Endothelial cell of umbilical vein (primary cell): ENCODE data around the gene SPRYD4. TPM values are rescaled to one million over a fixed set of nuclear protein-coding genes. Genes with fewer than 3 reads are reported as not detected.

Experiments
- BruUV-seq: library from RNA; stranded (reverse); fragments of 400-500 nt; replicated peaks from 2 replicates; lab custom pipeline; 2021; lab: Mats Ljungman, UMichigan
- CTCF ChIA-PET: fragments of 300-600, 350-600 bp; sonication (Branson Sonifier 250); formaldehyde crosslinking; loops from one replicate; lab custom pipeline; 2021; ENCODE audit warnings: antibody characterized with exemption, inconsistent platforms; lab: Charles Lee
- POLR2A ChIA-PET: fragments of 300-600, 350-600 bp; sonication (Branson Sonifier 250); formaldehyde crosslinking; loops from one replicate; lab custom pipeline; 2021; ENCODE audit warnings: antibody characterized with exemption, inconsistent platforms; lab: Charles Lee
- DNase-seq: peaks from one replicate; pipeline ENCODE4 v3.0.0-alpha.2; 2011; ENCODE audit warnings: low read depth, low spot score
- FAIRE-seq: peaks from 2 replicates; lab custom pipeline; 2011; peaks lifted over from hg19 to GRCh38; lab: Jason Lieb, UNC
- H2AFZ ChIP-seq: 2 replicates; pipeline ENCODE4 v1.6.0; 2012; ENCODE audit warnings: low read depth, low read length, control low read depth, inconsistent platforms
- H3K27ac ChIP-seq: 2 replicates; pipeline ENCODE4 v1.5.1; 2011; ENCODE audit warnings: low read depth, mild to moderate bottlenecking, control low read depth, low read length, moderate library complexity; ENCODE audit not compliant: insufficient read depth
- H3K27me3 ChIP-seq, 2 experiments: 2 replicates each; pipeline versions ENCODE4 v1.6.0 to v1.6.1; 2011; ENCODE audit warnings: low read length in 2 of 2, mixed read lengths in 1 of 2; ENCODE audit not compliant: control insufficient read depth in 2 of 2, insufficient read depth in 2 of 2
- H3K36me3 ChIP-seq, 2 experiments: 2 replicates in 1 of 2; 3 replicates in 1 of 2; pipeline ENCODE4 v1.5.1; 2011; ENCODE audit warnings: low read length in 2 of 2, mild to moderate bottlenecking in 1 of 2, moderate library complexity in 1 of 2; ENCODE audit not compliant: control insufficient read depth in 2 of 2, insufficient read depth in 2 of 2; ENCODE audit errors: extremely low read depth in 1 of 2
- H3K4me1 ChIP-seq: 3 replicates; pipeline ENCODE4 v1.5.1; 2011; ENCODE audit warnings: mild to moderate bottlenecking, low read length; ENCODE audit not compliant: control insufficient read depth, insufficient read depth; ENCODE audit errors: extremely low read depth
- H3K4me2 ChIP-seq: 2 replicates; pipeline ENCODE4 v1.6.1; 2011; ENCODE audit warnings: low read length, control low read depth, mixed read lengths; ENCODE audit not compliant: insufficient read depth
- H3K4me3 ChIP-seq, 3 experiments: fragments of 200-600 bp in 1 of 3; sonication (generic), shearing (Covaris generic) in 1 of 3; replicated peaks in 1 of 3; 2 replicates each; pipeline ENCODE4 v1.5.1; 2011 to 2016; ENCODE audit warnings: control low read depth in 3 of 3, low read length in 3 of 3, mild to moderate bottlenecking in 2 of 3, inconsistent platforms in 1 of 3, low read depth in 1 of 3, moderate library complexity in 1 of 3; ENCODE audit not compliant: insufficient read depth in 1 of 3
- H3K79me2 ChIP-seq: 2 replicates; pipeline ENCODE4 v1.6.0; 2012; ENCODE audit warnings: low read length, inconsistent platforms; ENCODE audit not compliant: control insufficient read depth, insufficient read depth
- H3K9ac ChIP-seq: replicated peaks from 2 replicates; pipeline ENCODE3; 2011; ENCODE audit warnings: low read length, control low read depth; ENCODE audit not compliant: insufficient read depth; ENCODE audit errors: extremely low read depth
- H3K9me1 ChIP-seq: replicated peaks from 3 replicates; pipeline ENCODE4 v1.6.0; 2011; ENCODE audit warnings: mild to moderate bottlenecking, low read length; ENCODE audit not compliant: control insufficient read depth, insufficient read depth; ENCODE audit errors: extremely low read depth
- H3K9me3 ChIP-seq: replicated peaks from 2 replicates; pipeline ENCODE4 v1.5.1; 2012; ENCODE audit warnings: low read length, inconsistent platforms; ENCODE audit not compliant: control insufficient read depth, insufficient read depth
- H4K20me1 ChIP-seq: replicated peaks from 2 replicates; pipeline ENCODE3; 2011; ENCODE audit warnings: mild to moderate bottlenecking, low read length; ENCODE audit not compliant: control insufficient read depth, insufficient read depth; ENCODE audit errors: extremely low read depth
- EZH2 ChIP-seq: IDR thresholded peaks from 2 replicates; pipeline ENCODE4 v1.6.1; 2012; ENCODE audit warnings: borderline replicate concordance, low read depth, mild to moderate bottlenecking, moderate library complexity, low read length, inconsistent platforms; ENCODE audit not compliant: severe bottlenecking
- FOS ChIP-seq: IDR thresholded peaks from 2 replicates; pipeline ENCODE4 v1.6.1; 2011; ENCODE audit warnings: mild to moderate bottlenecking, low read length, moderate library complexity, borderline replicate concordance; ENCODE audit not compliant: insufficient read depth
- GATA2 ChIP-seq: IDR thresholded peaks from 2 replicates; pipeline ENCODE4 v1.7.0; 2011; ENCODE audit warnings: low read depth, mild to moderate bottlenecking, moderate library complexity, mixed read lengths, low read length; ENCODE audit not compliant: insufficient read length, insufficient read depth
- JUN ChIP-seq: IDR thresholded peaks from 2 replicates; pipeline ENCODE4 v1.6.1; 2011; ENCODE audit warnings: borderline replicate concordance, low read depth; ENCODE audit not compliant: insufficient read length, insufficient read depth
- MYC ChIP-seq: IDR thresholded peaks from one replicate; pipeline ENCODE4 v1.6.1; 2011; ENCODE audit warnings: mild to moderate bottlenecking, low read depth, low read length
- POLR2A ChIP-seq: IDR thresholded peaks from 2 replicates; pipeline ENCODE4 v1.6.1; 2012; ENCODE audit warnings: low read depth, mild to moderate bottlenecking, control low read depth, low read length
- POLR2AphosphoS5 ChIP-seq: IDR thresholded peaks from 2 replicates; pipeline ENCODE4 v1.6.1; 2012; ENCODE audit warnings: low read depth, mild to moderate bottlenecking, control low read depth, low read length, moderate library complexity; ENCODE audit not compliant: insufficient read depth
- dilution Hi-C: fragments of 300-500 bp; cut with MboI; formaldehyde crosslinking; loops from one replicate; pipeline ENCODE4 v1.15.0; 2019; ENCODE audit warnings: low sequenced_read_pairs; ENCODE audit not compliant: extremely low pct_ligation_motif_present
- intact Hi-C: fragments of 100-400 bp; cut with micrococcal nuclease; formaldehyde crosslinking; loops from one replicate; pipeline ENCODE4 v1.10.0; 2022
- polyA plus RNA-seq, 4 experiments: library from polyadenylated mRNA; depleted of rRNA in 3 of 4; stranded (reverse) in 3 of 4; unstranded in 1 of 4; fragments of >200 nt; gene quantifications; 2 replicates each; pipeline versions ENCODE4 v1.2.1 to v1.2.3, GENCODE V29; 2011 to 2012; ENCODE audit warnings: missing spikeins in 1 of 4
- total RNA-seq: library from RNA; stranded (reverse); gene quantifications from 2 replicates; pipeline ENCODE4 v1.2.3, GENCODE V29; 2021
- TF ChIP-seq, protein P1 (sequence below): IDR thresholded peaks from 2 replicates; pipeline ENCODE4 v1.6.1; 2011; ENCODE audit not compliant: insufficient read depth, insufficient read length
- TF ChIP-seq, protein P2 (sequence below), 2 donors: IDR thresholded peaks; 1 replicate in 1 of 2; 2 replicates in 1 of 2; pipeline ENCODE4 v1.5.1; 2011; ENCODE audit warnings: low read length in 2 of 2, mild to moderate bottlenecking in 2 of 2, moderate library complexity in 2 of 2, control low read depth in 1 of 2, inconsistent platforms in 1 of 2, low read depth in 1 of 2; ENCODE audit not compliant: insufficient read depth in 1 of 2; ENCODE audit errors: extremely low read depth in 1 of 2

SPRYD4 gene
- total and polyA plus RNA-seq, 2 donors (not counting 3 experiments of a cell fraction or from before 2014, with no cell fraction given) = 3.4 to 4.0 TPM

DNA sequence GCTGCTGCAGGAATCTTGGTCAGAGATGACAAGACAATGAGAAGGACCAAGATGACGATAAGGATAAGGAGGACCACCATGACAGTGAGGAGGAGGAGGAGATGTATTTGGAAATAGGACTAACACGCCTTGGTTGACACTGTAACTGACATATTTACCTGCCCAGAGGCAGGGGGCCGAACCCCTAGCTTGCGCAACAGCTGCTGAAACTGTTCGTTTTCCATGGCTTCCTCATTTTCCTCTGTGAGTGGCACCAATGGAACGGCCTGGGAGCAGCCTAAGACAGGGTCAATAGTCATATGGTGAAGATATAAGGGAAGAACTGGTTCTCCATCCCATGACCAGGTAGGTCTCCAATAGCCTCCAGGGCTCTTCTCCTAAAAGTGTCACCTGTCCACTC lies 48.0 kb upstream of the SPRYD4 start:
- Histone ChIP-seq H3K9me3 (no peaks in the 10 kb centered on the region), H2AFZ (no peak overlapping the region), H3K9ac (no peak overlapping the region), H3K4me1 (no peaks in the 10 kb centered on the region), H3K27me3 (no peaks in the 10 kb centered on the region), H3K27ac (no peak overlapping the region), H3K36me3 (peaks cover 13 to 21% of the 10 kb centered on the region in 2 experiments), H4K20me1 (no peaks in the 10 kb centered on the region), H3K4me2 (no peak overlapping the region), H3K79me2 (no peaks in the 10 kb centered on the region), H3K9me1 (no peaks in the 10 kb centered on the region), H3K4me3 (no peak overlapping the region)
- intact Hi-C loops = no loop called here
- dilution Hi-C loops = no loop called here
- TF ChIP-seq MYC = no peak
- no peak for TF ChIP-seq FOS
- TF ChIP-seq, protein P1, sequence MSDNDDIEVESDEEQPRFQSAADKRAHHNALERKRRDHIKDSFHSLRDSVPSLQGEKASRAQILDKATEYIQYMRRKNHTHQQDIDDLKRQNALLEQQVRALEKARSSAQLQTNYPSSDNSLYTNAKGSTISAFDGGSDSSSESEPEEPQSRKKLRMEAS = no peak
- TF ChIP-seq POLR2A = no peak
- TF ChIP-seq, protein P2, sequence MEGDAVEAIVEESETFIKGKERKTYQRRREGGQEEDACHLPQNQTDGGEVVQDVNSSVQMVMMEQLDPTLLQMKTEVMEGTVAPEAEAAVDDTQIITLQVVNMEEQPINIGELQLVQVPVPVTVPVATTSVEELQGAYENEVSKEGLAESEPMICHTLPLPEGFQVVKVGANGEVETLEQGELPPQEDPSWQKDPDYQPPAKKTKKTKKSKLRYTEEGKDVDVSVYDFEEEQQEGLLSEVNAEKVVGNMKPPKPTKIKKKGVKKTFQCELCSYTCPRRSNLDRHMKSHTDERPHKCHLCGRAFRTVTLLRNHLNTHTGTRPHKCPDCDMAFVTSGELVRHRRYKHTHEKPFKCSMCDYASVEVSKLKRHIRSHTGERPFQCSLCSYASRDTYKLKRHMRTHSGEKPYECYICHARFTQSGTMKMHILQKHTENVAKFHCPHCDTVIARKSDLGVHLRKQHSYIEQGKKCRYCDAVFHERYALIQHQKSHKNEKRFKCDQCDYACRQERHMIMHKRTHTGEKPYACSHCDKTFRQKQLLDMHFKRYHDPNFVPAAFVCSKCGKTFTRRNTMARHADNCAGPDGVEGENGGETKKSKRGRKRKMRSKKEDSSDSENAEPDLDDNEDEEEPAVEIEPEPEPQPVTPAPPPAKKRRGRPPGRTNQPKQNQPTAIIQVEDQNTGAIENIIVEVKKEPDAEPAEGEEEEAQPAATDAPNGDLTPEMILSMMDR (IDR thresholded peaks at IDR 0.05; ENCODE audit: extremely low read depth in 1 of 2, insufficient read depth in 1 of 2, low read depth in 1 of 2, low read length in 2 of 2) = no peak
- TF ChIP-seq GATA2 = no peak
- BruUV-seq = no TSS peak
- ChIA-PET POLR2A (no interaction called here), CTCF (no interaction called here)
- FAIRE-seq (no peak), DNase-seq (no peak)

DNA sequence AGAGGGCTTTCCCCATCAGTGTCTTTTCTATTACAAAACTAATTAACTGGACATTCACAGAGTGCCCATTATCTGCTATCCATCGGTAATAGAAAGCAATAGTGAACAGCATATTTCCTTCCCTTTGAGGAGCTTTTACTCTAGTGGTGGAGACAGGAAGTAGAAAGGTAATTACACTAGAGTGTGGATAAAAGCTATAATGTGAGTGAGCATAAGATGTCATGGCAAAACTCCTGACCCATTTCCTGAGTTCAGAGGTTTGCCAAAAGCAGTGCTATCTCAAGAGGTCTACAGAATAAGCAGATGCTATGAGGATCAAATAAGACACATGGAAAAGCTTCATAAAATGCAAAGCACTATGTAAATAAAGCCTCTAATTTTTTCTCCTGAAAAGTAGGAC lies 43.2 kb upstream of the SPRYD4 start:
- no peak for TF ChIP-seq EZH2
- no peak for TF ChIP-seq JUN
- TF ChIP-seq, protein P1 = no peak
- no peak for TF ChIP-seq MYC
- no peak for TF ChIP-seq POLR2A
- TF ChIP-seq, protein P2 (IDR thresholded peaks at IDR 0.05; ENCODE audit: extremely low read depth in 1 of 2, insufficient read depth in 1 of 2, low read depth in 1 of 2, low read length in 2 of 2) = no peak
- TF ChIP-seq GATA2 = no peak
- TF ChIP-seq FOS = no peak
- TF ChIP-seq POLR2AphosphoS5 = no peak
- Histone ChIP-seq H3K4me3 (no peak overlapping the region), H3K27me3 (no peaks in the 10 kb centered on the region), H3K9me3 (no peaks in the 10 kb centered on the region), H3K4me2 (no peak overlapping the region), H3K79me2 (no peaks in the 10 kb centered on the region), H3K9ac (no peak overlapping the region), H3K9me1 (no peaks in the 10 kb centered on the region), H3K27ac (no peak overlapping the region), H4K20me1 (no peaks in the 10 kb centered on the region), H3K36me3 (peaks cover 11 to 15% of the 10 kb centered on the region in 2 experiments), H3K4me1 (no peaks in the 10 kb centered on the region), H2AFZ (no peak overlapping the region)
- DNase-seq (no peak), FAIRE-seq (no peak)
- ChIA-PET POLR2A (no interaction called here), CTCF (interaction anchor here (0.8 to 1.8 kb wide), 4 partner anchors 10 to 66 kb away, joined by 3 read pairs; partner anchors contain the start of gene STAT2)
- dilution Hi-C loops (no loop called here), intact Hi-C loops (no loop called here)
- no TSS peak for BruUV-seq
